Endometrium (tissue), 2 donors: ENCODE results near the gene CBX2.
"Not testable (repeated sequence)": the region's sequence is repeated elsewhere in the genome, so short reads cannot be mapped to it uniquely, and the experiment has no call there.

Experiments used
- FAIRE-seq: peaks from 2 replicates; lab custom pipeline; 2012; peaks lifted over from hg19 to GRCh38; lab: Jason Lieb, UNC
- donor health status: control.
- donor health status: control.

CBX2 gene

GRCh38 chr17:79743614-79744013, 34.3 kb upstream of the CBX2 start:
- FAIRE-seq, result no peak

GRCh38 chr17:79745641-79746105, 32.3 kb upstream of the CBX2 start:
- no peak for FAIRE-seq

GRCh38 chr17:79746889-79747507, 30.9 kb upstream of the CBX2 start:
- no peak for FAIRE-seq

GRCh38 chr17:79747508-79748294, 30.2 kb upstream of the CBX2 start:
- no peak for FAIRE-seq

GRCh38 chr17:79748295-79749099, 29.5 kb upstream of the CBX2 start:
- FAIRE-seq, result no peak

GRCh38 chr17:79749156-79749815, 28.7 kb upstream of the CBX2 start:
- FAIRE-seq, result no peak

- FAIRE-seq, result no peak
Observed at GRCh38 chr17:79749958-79750357, 28.0 kb upstream of the CBX2 start.

GRCh38 chr17:79750650-79751545, 27.1 kb upstream of the CBX2 start:
- no peak for FAIRE-seq

- FAIRE-seq, result no peak
Observed at GRCh38 chr17:79752175-79752574, 25.8 kb upstream of the CBX2 start.

- FAIRE-seq, result no peak
Observed at GRCh38 chr17:79754370-79754769, 23.6 kb upstream of the CBX2 start.

- FAIRE-seq, result not testable (repeated sequence)
Observed at GRCh38 chr17:79754903-79755302, 23.0 kb upstream of the CBX2 start.

GRCh38 chr17:79755591-79755990, 22.4 kb upstream of the CBX2 start:
- FAIRE-seq, result no peak

GRCh38 chr17:79757140-79757745, 20.7 kb upstream of the CBX2 start:
- no peak for FAIRE-seq

GRCh38 chr17:79758271-79758670, 19.7 kb upstream of the CBX2 start:
- FAIRE-seq, result no peak

GRCh38 chr17:79760197-79760906, 17.6 kb upstream of the CBX2 start:
- FAIRE-seq, result no peak

GRCh38 chr17:79761894-79762589, 15.9 kb upstream of the CBX2 start:
- no peak for FAIRE-seq

GRCh38 chr17:79765708-79766107, 12.2 kb upstream of the CBX2 start:
- FAIRE-seq, result no peak

- FAIRE-seq, result no peak
Observed at GRCh38 chr17:79769570-79770506, 8.1 kb upstream of the CBX2 start.
